ENCODE data around the gene CCDC106. TPM values are rescaled to one million over a fixed set of nuclear protein-coding genes. Genes with fewer than 3 reads are reported as not detected.

The CCDC106 gene
- total RNA-seq, 2 experiments from 2014 or later = 29.0 to 30.1 TPM

DNA sequence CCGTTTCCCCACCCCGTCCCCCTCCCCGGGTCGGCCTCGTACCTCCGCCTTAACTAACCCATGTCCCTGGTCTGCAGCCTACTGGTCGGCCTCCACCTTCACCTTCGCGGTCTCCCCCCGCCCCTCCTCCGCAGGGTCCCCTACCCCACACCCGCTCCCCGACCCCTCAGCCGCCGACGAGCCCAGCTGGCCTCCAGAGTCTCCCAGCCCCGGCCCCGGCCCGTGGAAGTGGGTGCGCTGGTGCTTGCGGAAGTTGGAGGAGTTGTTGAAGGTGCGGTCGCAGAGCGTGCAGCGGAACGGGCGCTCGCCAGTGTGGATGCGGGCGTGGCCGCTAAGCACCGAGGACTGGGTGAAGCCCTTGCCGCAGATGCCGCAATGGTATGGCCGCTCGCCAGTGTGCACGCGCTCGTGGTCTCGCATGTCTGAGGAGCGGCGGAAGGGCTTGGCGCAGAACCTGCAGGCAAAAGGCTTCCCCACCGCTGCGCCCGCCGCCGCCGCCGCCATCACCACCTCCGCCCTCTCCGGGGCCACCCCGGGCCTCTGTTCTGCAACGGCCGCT, 26.3 kb upstream of the CCDC106 start:
- H3K79me2 ChIP-seq (ENCODE audit: insufficient read depth, low read depth, low read length) = no peaks in the 10 kb centered on the region
- no peaks in the 10 kb centered on the region for H3K9me3 ChIP-seq (ENCODE audit: low read length)
- TF ChIP-seq, protein P1, sequence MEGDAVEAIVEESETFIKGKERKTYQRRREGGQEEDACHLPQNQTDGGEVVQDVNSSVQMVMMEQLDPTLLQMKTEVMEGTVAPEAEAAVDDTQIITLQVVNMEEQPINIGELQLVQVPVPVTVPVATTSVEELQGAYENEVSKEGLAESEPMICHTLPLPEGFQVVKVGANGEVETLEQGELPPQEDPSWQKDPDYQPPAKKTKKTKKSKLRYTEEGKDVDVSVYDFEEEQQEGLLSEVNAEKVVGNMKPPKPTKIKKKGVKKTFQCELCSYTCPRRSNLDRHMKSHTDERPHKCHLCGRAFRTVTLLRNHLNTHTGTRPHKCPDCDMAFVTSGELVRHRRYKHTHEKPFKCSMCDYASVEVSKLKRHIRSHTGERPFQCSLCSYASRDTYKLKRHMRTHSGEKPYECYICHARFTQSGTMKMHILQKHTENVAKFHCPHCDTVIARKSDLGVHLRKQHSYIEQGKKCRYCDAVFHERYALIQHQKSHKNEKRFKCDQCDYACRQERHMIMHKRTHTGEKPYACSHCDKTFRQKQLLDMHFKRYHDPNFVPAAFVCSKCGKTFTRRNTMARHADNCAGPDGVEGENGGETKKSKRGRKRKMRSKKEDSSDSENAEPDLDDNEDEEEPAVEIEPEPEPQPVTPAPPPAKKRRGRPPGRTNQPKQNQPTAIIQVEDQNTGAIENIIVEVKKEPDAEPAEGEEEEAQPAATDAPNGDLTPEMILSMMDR (conservative IDR thresholded peaks at IDR 0.05; ENCODE audit: low read length) = no peak
- TF ChIP-seq EZH2phosphoT487 (IDR thresholded peaks at IDR 0.05; ENCODE audit: borderline replicate concordance, low read depth, low read length) = no peak
- no TSS peak for BruUV-seq (replicated peaks)
- H4K20me1 ChIP-seq (ENCODE audit: insufficient read depth, low read length) = no peaks in the 10 kb centered on the region
- no peak overlapping the region for H3K4me3 ChIP-seq (ENCODE audit: low read depth, low read length, poor library complexity, severe bottlenecking)
- POLR2A ChIA-PET = no interaction called here
- H3K4me1 ChIP-seq (ENCODE audit: insufficient read depth, low read length, poor library complexity, severe bottlenecking) = peaks cover 11% of the 10 kb centered on the region
- CTCF ChIA-PET (ENCODE audit: unreplicated experiment) = no interaction called here
- peaks cover 20% of the 10 kb centered on the region for H3K36me3 ChIP-seq (ENCODE audit: insufficient read depth, low read length)
- H3K4me2 ChIP-seq (ENCODE audit: low read length) = no peak overlapping the region
- H2AFZ ChIP-seq (ENCODE audit: low read length) = no peak overlapping the region
- DNase-seq (ENCODE audit: low spot score) = no peak
- H3K9me2 ChIP-seq (ENCODE audit: insufficient read depth, low read length) = no peaks in the 10 kb centered on the region
- no peak overlapping the region for H3K27ac ChIP-seq (ENCODE audit: low read depth, low read length, poor library complexity, severe bottlenecking)
- intact Hi-C loops (cut with micrococcal nuclease; ENCODE audit: unreplicated experiment) = no loop called here

DNA sequence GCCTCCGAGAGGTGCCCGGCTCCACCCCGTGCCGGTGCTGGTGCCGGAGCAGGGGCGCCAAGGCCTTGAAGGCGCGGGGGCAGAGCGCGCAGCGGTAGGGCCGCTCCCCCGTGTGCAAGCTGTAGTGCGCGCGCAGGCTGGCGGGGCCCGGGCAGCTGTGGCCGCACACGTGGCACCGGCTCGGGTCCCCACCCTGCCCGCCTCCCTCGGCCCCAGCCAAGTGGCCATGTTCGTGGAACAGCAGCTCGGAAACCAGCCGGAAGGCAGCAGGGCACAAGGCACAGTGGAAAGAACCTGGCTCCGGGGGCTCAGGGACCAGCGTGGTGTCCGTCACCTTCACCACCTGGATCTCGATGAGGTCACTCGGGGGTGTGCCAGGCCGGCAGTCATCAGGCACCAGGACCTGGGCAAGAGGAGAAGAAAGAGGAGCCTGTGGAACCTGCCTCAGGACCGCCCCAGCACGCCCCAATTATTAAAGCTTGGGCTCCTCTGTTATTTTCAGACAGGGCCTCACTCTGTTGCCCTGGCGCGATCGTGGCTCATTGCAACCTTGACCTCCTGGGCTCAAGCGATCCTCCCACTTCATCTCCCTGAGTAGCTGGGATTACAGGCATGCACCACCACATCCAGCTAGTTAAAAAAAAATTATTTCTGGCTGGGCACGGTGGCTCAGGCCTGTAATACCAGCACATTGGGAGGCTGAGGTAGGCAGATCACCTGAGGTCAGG, 25.6 kb upstream of the CCDC106 start:
- H3K9me3 ChIP-seq (ENCODE audit: low read length) = no peaks in the 10 kb centered on the region
- no peak for TF ChIP-seq EZH2phosphoT487 (IDR thresholded peaks at IDR 0.05; ENCODE audit: borderline replicate concordance, low read depth, low read length)
- TF ChIP-seq, protein P1 (conservative IDR thresholded peaks at IDR 0.05; ENCODE audit: low read length) = no peak
- peaks cover 15% of the 10 kb centered on the region for H3K36me3 ChIP-seq (ENCODE audit: insufficient read depth, low read length)
- DNase-seq (ENCODE audit: low spot score) = no peak
- no peaks in the 10 kb centered on the region for H3K79me2 ChIP-seq (ENCODE audit: insufficient read depth, low read depth, low read length)
- ChIA-PET CTCF (ENCODE audit: unreplicated experiment) (no interaction called here), POLR2A (interaction anchor here (0.6 kb wide), 1 partner anchor 111 kb away, joined by 4 read pairs; no protein-coding TSS in a partner anchor)
- no peaks in the 10 kb centered on the region for H3K9me2 ChIP-seq (ENCODE audit: insufficient read depth, low read length)
- H4K20me1 ChIP-seq (ENCODE audit: insufficient read depth, low read length) = no peaks in the 10 kb centered on the region
- no peak overlapping the region for H3K4me2 ChIP-seq (ENCODE audit: low read length)
- peaks cover 11% of the 10 kb centered on the region for H3K4me1 ChIP-seq (ENCODE audit: insufficient read depth, low read length, poor library complexity, severe bottlenecking)
- no TSS peak for BruUV-seq (replicated peaks)
- intact Hi-C loops (cut with micrococcal nuclease; ENCODE audit: unreplicated experiment) = no loop called here
- H3K4me3 ChIP-seq (ENCODE audit: low read depth, low read length, poor library complexity, severe bottlenecking) = no peak overlapping the region
- H3K27ac ChIP-seq (ENCODE audit: low read depth, low read length, poor library complexity, severe bottlenecking) = no peak overlapping the region
- H2AFZ ChIP-seq (ENCODE audit: low read length) = no peak overlapping the region

DNA sequence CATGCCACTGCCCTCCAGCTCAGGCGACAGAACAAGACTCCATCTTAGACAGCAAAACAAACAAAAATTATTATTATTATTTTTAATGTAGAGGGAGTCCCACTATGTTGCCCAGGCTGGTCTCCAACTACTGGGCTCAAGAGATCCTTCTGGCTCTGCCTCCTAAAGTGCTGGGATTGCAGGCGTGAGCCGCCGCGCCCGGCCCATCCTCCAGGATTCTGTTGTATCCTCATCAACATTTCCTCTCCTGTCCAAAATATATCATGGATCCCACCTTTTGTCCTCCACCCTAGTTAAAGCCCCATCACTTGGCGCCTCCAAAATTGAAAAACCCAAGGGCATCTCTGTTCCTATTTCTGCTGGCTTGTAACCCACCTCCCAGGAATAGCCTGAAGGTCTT, 24.9 kb upstream of the CCDC106 start:
- POLR2A ChIA-PET = interaction anchor here (0.6 kb wide), 1 partner anchor 111 kb away, joined by 4 read pairs; no protein-coding TSS in a partner anchor
- Histone ChIP-seq H3K27ac (ENCODE audit: low read depth, low read length, poor library complexity, severe bottlenecking) (no peak overlapping the region), H3K4me1 (ENCODE audit: insufficient read depth, low read length, poor library complexity, severe bottlenecking) (peaks cover 11% of the 10 kb centered on the region), H3K4me2 (ENCODE audit: low read length) (no peak overlapping the region; the same call in 1 of the 2 replicates), H3K79me2 (ENCODE audit: insufficient read depth, low read depth, low read length) (no peaks in the 10 kb centered on the region), H4K20me1 (ENCODE audit: insufficient read depth, low read length) (no peaks in the 10 kb centered on the region), H3K9me3 (ENCODE audit: low read length) (no peaks in the 10 kb centered on the region), H3K4me3 (ENCODE audit: low read depth, low read length, poor library complexity, severe bottlenecking) (no peak overlapping the region), H2AFZ (ENCODE audit: low read length) (no peak overlapping the region), H3K9me2 (ENCODE audit: insufficient read depth, low read length) (no peaks in the 10 kb centered on the region), H3K36me3 (ENCODE audit: insufficient read depth, low read length) (peaks cover 8% of the 10 kb centered on the region; the same call in 1 of the 2 replicates)
- BruUV-seq (replicated peaks) = no TSS peak
- DNase-seq (ENCODE audit: low spot score) = no peak
- CTCF ChIA-PET (ENCODE audit: unreplicated experiment) = no interaction called here
- no peak for TF ChIP-seq EZH2phosphoT487 (IDR thresholded peaks at IDR 0.05; ENCODE audit: borderline replicate concordance, low read depth, low read length)
- TF ChIP-seq, protein P1 (conservative IDR thresholded peaks at IDR 0.05; ENCODE audit: low read length) = no peak
- intact Hi-C loops (cut with micrococcal nuclease; ENCODE audit: unreplicated experiment) = no loop called here

Data from OCI-LY7 (cell line).